H1 (cell line): ENCODE results near the gene SND1. TPM values are rescaled to one million over a fixed set of nuclear protein-coding genes. Genes with fewer than 3 reads are reported as not detected.

ENCODE experiments used
- CTCF ChIA-PET: fragments of 300-600 bp; sonication (Branson Sonifier 250); formaldehyde crosslinking; loops from one replicate; lab custom pipeline; 2021; ENCODE audit not compliant: partially characterized antibody; lab: Charles Lee
- POLR2A ChIA-PET: fragments of 300-600 bp; sonication (Branson Sonifier 250); formaldehyde crosslinking; loops from one replicate; lab custom pipeline; 2021; ENCODE audit warnings: inconsistent platforms; ENCODE audit not compliant: partially characterized antibody; lab: Charles Lee
- DNase-seq, 2 experiments: peaks; one replicate each; pipeline versions ENCODE4 v3.0.0 to v3.0.0-alpha.2; 2010 to 2022; ENCODE audit warnings: low spot score in 2 of 2, low read depth in 1 of 2, mixed read lengths in 1 of 2
- FAIRE-seq: peaks from 2 replicates; lab custom pipeline; 2011; peaks lifted over from hg19 to GRCh38; lab: Jason Lieb, UNC
- H2AFZ ChIP-seq: 2 replicates; pipeline ENCODE4 v1.8.1; 2012; ENCODE audit warnings: low read length, inconsistent platforms
- H2AK5ac ChIP-seq: 2 replicates; pipeline ENCODE4 v1.6.1; 2013; ENCODE audit warnings: low read depth, low read length
- H2BK120ac ChIP-seq: replicated peaks from 2 replicates; pipeline ENCODE3; 2013; ENCODE audit warnings: low read depth, low read length, inconsistent platforms
- H2BK12ac ChIP-seq: 2 replicates; pipeline ENCODE4 v1.6.1; 2013; ENCODE audit warnings: low read depth, low read length
- H2BK15ac ChIP-seq: 2 replicates; pipeline ENCODE4 v1.6.1; 2013; ENCODE audit warnings: low read length
- H2BK20ac ChIP-seq: 2 replicates; pipeline ENCODE4 v1.6.1; 2013; ENCODE audit warnings: low read length
- H2BK5ac ChIP-seq: 2 replicates; pipeline ENCODE4 v1.6.1; 2013; ENCODE audit warnings: low read depth, low read length
- H3K14ac ChIP-seq: 2 replicates; pipeline ENCODE4 v1.6.1; 2013; ENCODE audit warnings: inconsistent platforms; ENCODE audit not compliant: insufficient read length
- H3K18ac ChIP-seq: 2 replicates; pipeline ENCODE4 v1.6.1; 2013; ENCODE audit warnings: low read length; ENCODE audit errors: extremely low read depth
- H3K23ac ChIP-seq: 2 replicates; pipeline ENCODE4 v1.6.1; 2013; ENCODE audit warnings: inconsistent platforms; ENCODE audit not compliant: insufficient read length
- H3K23me2 ChIP-seq: 2 replicates; pipeline ENCODE4 v1.6.1; 2013; ENCODE audit warnings: low read depth, low read length
- H3K27ac ChIP-seq: 2 replicates; pipeline ENCODE4 v1.6.1; 2011; ENCODE audit warnings: low read depth, low read length, inconsistent platforms
- H3K27me3 ChIP-seq, 4 experiments: replicated peaks in 1 of 4; 1 replicate in 1 of 4; 2 replicates in 3 of 4; pipeline versions ENCODE4 v1.6.1 to v1.8.1; 2011 to 2013; ENCODE audit warnings: low read length in 3 of 4, mild to moderate bottlenecking in 3 of 4, inconsistent platforms in 2 of 4, mixed read lengths in 2 of 4, moderate library complexity in 1 of 4; ENCODE audit not compliant: control insufficient read depth in 3 of 4, insufficient read depth in 3 of 4; ENCODE audit errors: extremely low read depth in 1 of 4
- H3K36me3 ChIP-seq, 4 experiments: 2 replicates each; pipeline versions ENCODE4 v1.6.1 to v1.8.1; 2011 to 2013; ENCODE audit warnings: mild to moderate bottlenecking in 4 of 4, low read length in 3 of 4, moderate library complexity in 2 of 4, control low read depth in 1 of 4, inconsistent platforms in 1 of 4; ENCODE audit not compliant: insufficient read depth in 4 of 4, control insufficient read depth in 2 of 4
- H3K4ac ChIP-seq: replicated peaks from 2 replicates; pipeline ENCODE3; 2013; ENCODE audit warnings: low read length, low read depth, mixed read lengths, inconsistent platforms; ENCODE audit not compliant: insufficient read length
- H3K4me1 ChIP-seq, 4 experiments: replicated peaks in 1 of 4; 1 replicate in 1 of 4; 2 replicates in 3 of 4; pipeline versions ENCODE4 v1.6.1 to v1.8.1; 2011 to 2013; ENCODE audit warnings: low read length in 3 of 4, inconsistent platforms in 2 of 4, mixed read lengths in 1 of 4; ENCODE audit not compliant: insufficient read depth in 4 of 4, control insufficient read depth in 3 of 4
- H3K4me2 ChIP-seq, 2 experiments: 2 replicates each; pipeline versions ENCODE4 v1.6.1 to v1.8.1; 2011 to 2013; ENCODE audit warnings: low read depth in 2 of 2, low read length in 2 of 2, control low read depth in 1 of 2, inconsistent platforms in 1 of 2, mild to moderate bottlenecking in 1 of 2; ENCODE audit not compliant: insufficient read depth in 1 of 2
- H3K4me3 ChIP-seq, 4 experiments: fragments of 200-600, 300-600 bp in 1 of 4; sonication (generic), shearing (Covaris generic), sonication (Bioruptor Twin) in 1 of 4; 2 replicates each; pipeline versions ENCODE4 v1.5.1 to v1.8.1; 2011 to 2016; ENCODE audit warnings: low read length in 4 of 4, low read depth in 3 of 4, control low read depth in 2 of 4, inconsistent platforms in 2 of 4, mild to moderate bottlenecking in 2 of 4, mixed read lengths in 1 of 4, moderate library complexity in 1 of 4; ENCODE audit not compliant: insufficient read depth in 2 of 4; ENCODE audit errors: extremely low read depth in 1 of 4
- H3K56ac ChIP-seq: replicated peaks from 2 replicates; pipeline ENCODE3; 2013; ENCODE audit warnings: low read depth, mild to moderate bottlenecking, mixed read lengths, low read length, inconsistent platforms; ENCODE audit not compliant: insufficient read length
- H3K79me1 ChIP-seq: 2 replicates; pipeline ENCODE4 v1.6.1; 2013; ENCODE audit warnings: low read depth, low read length, control low read depth
- H3K79me2 ChIP-seq, 2 experiments: 2 replicates each; pipeline versions ENCODE4 v1.6.1 to v1.8.1; 2012 to 2013; ENCODE audit warnings: low read length in 2 of 2, mild to moderate bottlenecking in 2 of 2, inconsistent platforms in 1 of 2; ENCODE audit not compliant: insufficient read depth in 2 of 2, control insufficient read depth in 1 of 2
- H3K9ac ChIP-seq, 4 experiments: replicated peaks in 1 of 4; 1 replicate in 1 of 4; 2 replicates in 3 of 4; pipeline versions ENCODE4 v1.6.1 to v1.8.1; 2011 to 2013; ENCODE audit warnings: low read depth in 3 of 4, low read length in 3 of 4, control low read depth in 2 of 4, mild to moderate bottlenecking in 2 of 4, moderate library complexity in 2 of 4, inconsistent platforms in 1 of 4; ENCODE audit errors: extremely low read depth in 1 of 4
- H3K9me3 ChIP-seq, 2 experiments: 2 replicates each; pipeline versions ENCODE4 v1.6.1 to v1.8.1; 2012 to 2013; ENCODE audit warnings: mild to moderate bottlenecking in 2 of 2, moderate library complexity in 2 of 2, control low read depth in 1 of 2, inconsistent platforms in 1 of 2, low read depth in 1 of 2, low read length in 1 of 2, mixed read lengths in 1 of 2; ENCODE audit not compliant: insufficient read depth in 2 of 2
- H4K20me1 ChIP-seq, 2 experiments: replicated peaks in 1 of 2; 2 replicates each; pipeline versions ENCODE3 to v1.8.1; 2011 to 2013; ENCODE audit warnings: inconsistent platforms in 2 of 2, low read length in 2 of 2, mild to moderate bottlenecking in 1 of 2; ENCODE audit not compliant: insufficient read depth in 2 of 2, control insufficient read depth in 1 of 2
- H4K5ac ChIP-seq: 2 replicates; pipeline ENCODE4 v1.6.1; 2013; ENCODE audit warnings: low read length, low read depth, mixed read lengths, inconsistent platforms; ENCODE audit not compliant: insufficient read length
- H4K8ac ChIP-seq: 2 replicates; pipeline ENCODE4 v1.8.0; 2013; ENCODE audit warnings: mild to moderate bottlenecking, moderate library complexity, low read length, inconsistent platforms; ENCODE audit not compliant: insufficient read depth; ENCODE audit errors: extremely low read depth
- H4K91ac ChIP-seq: replicated peaks from 2 replicates; pipeline ENCODE3; 2013; ENCODE audit warnings: low read length, mixed read lengths, inconsistent platforms; ENCODE audit not compliant: insufficient read length
- ASH2L ChIP-seq: fragments of 200-600, 300-600 bp; sonication (generic); IDR thresholded peaks from one replicate; pipeline ENCODE4 v1.7.1; 2017; ENCODE audit warnings: low read length
- CHD2 ChIP-seq: IDR thresholded peaks from 2 replicates; pipeline ENCODE4 v1.6.1; 2012; ENCODE audit warnings: low read length, improper control_type of control experiment
- E2F6 ChIP-seq: IDR thresholded peaks from 2 replicates; pipeline ENCODE4 v1.6.1; 2012; ENCODE audit warnings: inconsistent platforms
- EGR1 ChIP-seq: IDR thresholded peaks from 2 replicates; pipeline ENCODE4 v1.6.1; 2011; ENCODE audit warnings: low read depth, low read length, borderline replicate concordance
- FOSL1 ChIP-seq: IDR thresholded peaks from 2 replicates; pipeline ENCODE4 v1.6.1; 2011; ENCODE audit warnings: mild to moderate bottlenecking, low read depth, low read length, moderate library complexity; ENCODE audit not compliant: insufficient read depth
- GABPA ChIP-seq: IDR thresholded peaks from 2 replicates; pipeline ENCODE4 v1.6.1; 2011; ENCODE audit warnings: mild to moderate bottlenecking, low read length, moderate library complexity, borderline replicate concordance; ENCODE audit not compliant: insufficient read depth
- JUN ChIP-seq: IDR thresholded peaks from 2 replicates; pipeline ENCODE4 v1.6.1; 2011; ENCODE audit warnings: low read depth, mild to moderate bottlenecking, improper control_type of control experiment, low read length
- JUND ChIP-seq: IDR thresholded peaks from 2 replicates; pipeline ENCODE4 v1.6.1; 2011; ENCODE audit warnings: mild to moderate bottlenecking, improper control_type of control experiment, low read length
- MAFK ChIP-seq: IDR thresholded peaks from 2 replicates; pipeline ENCODE4 v1.6.1; 2012; ENCODE audit warnings: low read depth, mild to moderate bottlenecking, improper control_type of control experiment, low read length
- POLR2AphosphoS5 ChIP-seq: IDR thresholded peaks from 2 replicates; pipeline ENCODE4 v1.6.1; 2011; ENCODE audit warnings: low read depth, low read length
- RAD21 ChIP-seq, 2 experiments: IDR thresholded peaks in 1 of 2; conservative IDR thresholded peaks in 1 of 2; 2 replicates each; pipeline ENCODE4 v1.6.1; 2011; ENCODE audit warnings: low read depth in 2 of 2, low read length in 2 of 2, improper control_type of control experiment in 1 of 2, inconsistent platforms in 1 of 2, mild to moderate bottlenecking in 1 of 2, moderate library complexity in 1 of 2
- SIN3A ChIP-seq, 2 experiments: IDR thresholded peaks in 1 of 2; conservative IDR thresholded peaks in 1 of 2; 2 replicates each; pipeline ENCODE4 v1.6.1; 2011 to 2012; ENCODE audit warnings: low read length in 2 of 2, improper control_type of control experiment in 1 of 2, low read depth in 1 of 2, mild to moderate bottlenecking in 1 of 2
- YY1 ChIP-seq: IDR thresholded peaks from 2 replicates; pipeline ENCODE4 v1.6.1; 2011; ENCODE audit warnings: low read depth, mild to moderate bottlenecking, low read length
- WGBS, 2 experiments: shearing (Covaris generic) in 1 of 2; methylation state at CpG; one replicate each; pipeline versions ENCODE4 v1.1.6 to v1.1.7; 2013 to 2015; ENCODE audit warnings: low lambda C conversion rate in 2 of 2, mixed read lengths in 2 of 2, inconsistent platforms in 1 of 2, low coverage in 1 of 2, missing lambda C conversion rate in 1 of 2; ENCODE audit not compliant: insufficient replicate concordance in 2 of 2, insufficient coverage in 1 of 2, insufficient read length in 1 of 2; ENCODE audit errors: extremely low coverage in 1 of 2, missing lambda C conversion rate in 1 of 2; 5-methylcytosine and 5-hydroxymethylcytosine counted together
- polyA plus RNA-seq, 7 experiments: library from polyadenylated mRNA; depleted of rRNA in 3 of 7; stranded (reverse) in 5 of 7; unstranded in 2 of 7; fragments of >200 nt in 5 of 7; fragments of 200-250 nt in 2 of 7; gene quantifications; 1 replicate in 5 of 7; 2 replicates in 1 of 7; 4 replicates in 1 of 7; pipeline versions ENCODE4 v1.2.1 to v1.2.3, GENCODE V29; 2011 to 2013; ENCODE audit warnings: missing spikeins in 2 of 7, mixed read lengths in 2 of 7
- total RNA-seq: library from RNA; stranded (reverse); fragmentation: NEBNext Ultra II Directional; extraction: Animal tissue kit (Norgen Biotek cat#: 25700); gene quantifications from 2 replicates; pipeline ENCODE4 v1.2.1, GENCODE V29; 2021

SND1 gene
- total and polyA plus RNA-seq, 2 of the 8 experiments (the other 6 are each of a cell fraction or from before 2014, with no cell fraction given): 122 to 290 TPM

GRCh38 chr7:127891854-127892438 lies 240.0 kb downstream of the SND1 start:
- Histone ChIP-seq H2BK15ac (no peak overlapping the region), H3K4me3 (no peak overlapping the region), H3K23ac (no peak overlapping the region), H3K56ac (no peak overlapping the region), H3K23me2 (no peaks in the 10 kb centered on the region), H3K18ac (no peak overlapping the region), H4K8ac (no peak overlapping the region), H2BK5ac (no peak overlapping the region), H3K4me1 (peaks cover 2 to 29% (median 4%) of the 10 kb centered on the region in 4 experiments; a peak in 5 of 7 replicates), H2AFZ (no peak overlapping the region), H3K27me3 (no peaks in the 10 kb centered on the region), H3K27ac (no peak overlapping the region), H2BK20ac (no peak overlapping the region), H3K9ac (no peak overlapping the region), H3K79me1 (no peaks in the 10 kb centered on the region), H2AK5ac (no peak overlapping the region), H3K36me3 (peaks cover 0 to 26% (median 9%) of the 10 kb centered on the region in 4 experiments; a peak in 5 of 8 replicates), H4K91ac (no peak overlapping the region), H4K5ac (no peak overlapping the region), H2BK12ac (no peak overlapping the region), H4K20me1 (peaks cover 2 to 3% of the 10 kb centered on the region in 2 experiments), H3K79me2 (peaks cover 0 to 5% of the 10 kb centered on the region in 2 experiments; a peak in 2 of 4 replicates), H3K4me2 (no peak overlapping the region), H3K4ac (no peak overlapping the region), H2BK120ac (no peak overlapping the region), H3K14ac (no peak overlapping the region), H3K9me3 (no peaks in the 10 kb centered on the region)
- WGBS, 2 experiments: 91% methylated on average over 4 of the region's 4 CpGs; no CpG with 5 or more reads in 1 of the 2 experiments
- DNase-seq (no peak), FAIRE-seq (no peak)
- ChIA-PET CTCF (interaction anchor here (1.6 to 2.0 kb wide), 2 partner anchors 11 to 100 kb away, joined by 4 to 6 read pairs; no protein-coding TSS in a partner anchor), POLR2A (no interaction called here)
- TF ChIP-seq ASH2L: no peak
- TF ChIP-seq JUN: no peak
- TF ChIP-seq FOSL1: no peak
- TF ChIP-seq GABPA: no peak
- TF ChIP-seq RAD21 (IDR thresholded peaks at IDR 0.05 in 1 of 2, conservative IDR thresholded peaks at IDR 0.05 in 1 of 2; ENCODE audit: low read depth in 2 of 2, low read length in 2 of 2): no peak
- TF ChIP-seq EGR1: no peak
- TF ChIP-seq E2F6: no peak
- no peak for TF ChIP-seq YY1
- TF ChIP-seq JUND: no peak
- TF ChIP-seq SIN3A (conservative IDR thresholded peaks at IDR 0.05 in 1 of 2, IDR thresholded peaks at IDR 0.05 in 1 of 2; ENCODE audit: low read depth in 1 of 2, low read length in 2 of 2): no peak
- no peak for TF ChIP-seq MAFK
- TF ChIP-seq CHD2: no peak
- no peak for TF ChIP-seq POLR2AphosphoS5
